SK-N-SH treated with all-trans-retinoic acid at 6 μM for 48 hours (cell line): Measurements from ENCODE around the gene TRIM34.

ENCODE experiments used
- ATAC-seq: fragments of 200-7000 bp; cut with Tn5 transposase; 3 replicates; pipeline ENCODE4 v1.9.1; 2020; ENCODE audit warnings: mild to moderate bottlenecking, moderate library complexity
- ARNTL ChIP-seq: fragments of 450-650 bp; formaldehyde crosslinking; IDR thresholded peaks from 2 replicates; pipeline ENCODE4 v1.5.0; 2020; ENCODE audit warnings: low read depth, mild to moderate bottlenecking, moderate library complexity, borderline replicate concordance
- BACH2 ChIP-seq: fragments of 250-450 bp; sonication (Bioruptor Pico); IDR thresholded peaks from 2 replicates; pipeline ENCODE4 v1.9.0; 2021; ENCODE audit warnings: mild to moderate bottlenecking, borderline replicate concordance
- CSDC2 ChIP-seq: fragments of 250-450 bp; sonication (Bioruptor Pico); IDR thresholded peaks from 2 replicates; pipeline ENCODE4 v1.5.0; 2020; ENCODE audit warnings: mild to moderate bottlenecking, moderate library complexity
- ESRRG ChIP-seq: fragments of 250-450 bp; sonication (Bioruptor Pico); IDR thresholded peaks from 2 replicates; pipeline ENCODE4 v1.6.1; 2021; ENCODE audit warnings: mild to moderate bottlenecking
- GLIS3 ChIP-seq: fragments of 250-450 bp; sonication (Bioruptor Pico); IDR thresholded peaks from 2 replicates; pipeline ENCODE4 v1.5.0; 2020; ENCODE audit warnings: mild to moderate bottlenecking, moderate library complexity
- ISL1 ChIP-seq: fragments of 250-450 bp; sonication (Bioruptor Pico); IDR thresholded peaks from 2 replicates; pipeline ENCODE4 v2.1.2; 2022; ENCODE audit warnings: mild to moderate bottlenecking, moderate library complexity
- OSR1 ChIP-seq: fragments of 250-450 bp; sonication (Bioruptor Pico); IDR thresholded peaks from 2 replicates; pipeline ENCODE4 v1.8.0; 2022; ENCODE audit warnings: moderate library complexity, mild to moderate bottlenecking, inconsistent platforms
- PPARA ChIP-seq: fragments of 250-450 bp; sonication (Bioruptor Pico); IDR thresholded peaks from 2 replicates; pipeline ENCODE4 v1.5.0; 2020; ENCODE audit warnings: mild to moderate bottlenecking, borderline replicate concordance
- RARB ChIP-seq: fragments of 250-450 bp; sonication (Bioruptor Pico); IDR thresholded peaks from 2 replicates; pipeline ENCODE4 v1.8.0; 2021; ENCODE audit warnings: mild to moderate bottlenecking, moderate library complexity
- SNAI2 ChIP-seq: fragments of 250-450 bp; sonication (Bioruptor Pico); IDR thresholded peaks from 2 replicates; pipeline ENCODE4 v1.5.0; 2020; ENCODE audit warnings: mild to moderate bottlenecking, moderate library complexity
- TCF4 ChIP-seq: fragments of 250-450 bp; sonication (Bioruptor Pico); IDR thresholded peaks from 2 replicates; pipeline ENCODE4 v1.8.0; 2021; ENCODE audit warnings: mild to moderate bottlenecking, moderate library complexity, borderline replicate concordance
- TOX ChIP-seq: fragments of 250-450 bp; sonication (Bioruptor Pico); IDR thresholded peaks from 2 replicates; pipeline ENCODE4 v1.8.0; 2021; ENCODE audit warnings: mild to moderate bottlenecking, moderate library complexity, borderline replicate concordance
- ZC3H10 ChIP-seq: fragments of 250-450 bp; sonication (Bioruptor Pico); IDR thresholded peaks from 2 replicates; pipeline ENCODE4 v1.5.1; 2021; ENCODE audit warnings: mild to moderate bottlenecking, moderate library complexity
- ZFP3 ChIP-seq: fragments of 250-450 bp; sonication (Bioruptor Pico); IDR thresholded peaks from 2 replicates; pipeline ENCODE4 v1.5.0; 2020; ENCODE audit warnings: mild to moderate bottlenecking, moderate library complexity
- ZFP30 ChIP-seq: fragments of 450-650 bp; formaldehyde crosslinking; IDR thresholded peaks from 2 replicates; pipeline ENCODE4 v1.5.0; 2022; ENCODE audit warnings: mild to moderate bottlenecking, moderate library complexity
- ZNF565 ChIP-seq: fragments of 450-650 bp; formaldehyde crosslinking; conservative IDR thresholded peaks from 2 replicates; pipeline ENCODE4 v1.5.0; 2020; ENCODE audit warnings: low read depth, mild to moderate bottlenecking, moderate library complexity
- ZNF70 ChIP-seq: fragments of 450-650 bp; formaldehyde crosslinking; IDR thresholded peaks from 2 replicates; pipeline ENCODE4 v1.5.0; 2020; ENCODE audit warnings: mild to moderate bottlenecking, moderate library complexity
- ZNF8 ChIP-seq: fragments of 450-650 bp; formaldehyde crosslinking; IDR thresholded peaks from 2 replicates; pipeline ENCODE4 v1.5.0; 2020; ENCODE audit warnings: mild to moderate bottlenecking, moderate library complexity
- TF ChIP-seq, protein P1 (sequence below): fragments of 250-450 bp; sonication (Bioruptor Pico); IDR thresholded peaks from 2 replicates; pipeline ENCODE4 v1.8.0; 2021; ENCODE audit warnings: low read depth, mild to moderate bottlenecking, moderate library complexity, borderline replicate concordance
- TF ChIP-seq, protein P2 (sequence below): fragments of 250-450 bp; sonication (Bioruptor Pico); IDR thresholded peaks from 2 replicates; pipeline ENCODE4 v1.5.0; 2020; ENCODE audit warnings: mild to moderate bottlenecking, moderate library complexity
- TF ChIP-seq, protein P3 (sequence below): fragments of 250-450 bp; sonication (Bioruptor Pico); IDR thresholded peaks from 2 replicates; pipeline ENCODE4 v1.5.1; 2020; ENCODE audit warnings: low read depth, mild to moderate bottlenecking, moderate library complexity
- TF ChIP-seq, protein P4 (sequence below): fragments of 250-450 bp; sonication (Bioruptor Pico); IDR thresholded peaks from 2 replicates; pipeline ENCODE4 v1.5.1; 2021; ENCODE audit warnings: mild to moderate bottlenecking, moderate library complexity

TRIM34 gene

DNA sequence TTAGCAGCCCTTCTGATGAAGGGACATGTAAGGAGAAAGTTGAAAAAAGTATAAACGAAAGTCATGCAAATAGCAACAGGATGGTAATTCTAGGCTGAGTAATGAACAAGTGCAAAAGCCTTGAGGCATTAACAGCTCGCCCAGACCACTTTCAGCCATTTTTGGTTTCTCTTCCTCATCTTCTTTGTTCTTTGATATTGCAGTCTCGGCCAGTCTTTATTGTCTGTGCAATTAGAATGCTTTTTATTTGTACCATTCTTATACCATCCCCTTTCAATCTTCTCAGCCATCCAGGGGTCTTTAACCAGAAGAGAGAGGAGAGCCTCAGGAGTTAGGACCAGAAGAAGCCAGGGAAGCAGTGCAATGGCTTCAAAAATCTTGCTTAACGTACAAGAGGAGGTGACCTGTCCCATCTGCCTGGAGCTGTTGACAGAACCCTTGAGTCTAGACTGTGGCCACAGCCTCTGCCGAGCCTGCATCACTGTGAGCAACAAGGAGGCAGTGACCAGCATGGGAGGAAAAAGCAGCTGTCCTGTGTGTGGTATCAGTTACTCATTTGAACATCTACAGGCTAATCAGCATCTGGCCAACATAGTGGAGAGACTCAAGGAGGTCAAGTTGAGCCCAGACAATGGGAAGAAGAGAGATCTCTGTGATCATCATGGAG, 7.3 kb downstream of the TRIM34 start:
- TF ChIP-seq ZNF565 (CRISPR knock-in tag): no peak
- TF ChIP-seq, protein P1, sequence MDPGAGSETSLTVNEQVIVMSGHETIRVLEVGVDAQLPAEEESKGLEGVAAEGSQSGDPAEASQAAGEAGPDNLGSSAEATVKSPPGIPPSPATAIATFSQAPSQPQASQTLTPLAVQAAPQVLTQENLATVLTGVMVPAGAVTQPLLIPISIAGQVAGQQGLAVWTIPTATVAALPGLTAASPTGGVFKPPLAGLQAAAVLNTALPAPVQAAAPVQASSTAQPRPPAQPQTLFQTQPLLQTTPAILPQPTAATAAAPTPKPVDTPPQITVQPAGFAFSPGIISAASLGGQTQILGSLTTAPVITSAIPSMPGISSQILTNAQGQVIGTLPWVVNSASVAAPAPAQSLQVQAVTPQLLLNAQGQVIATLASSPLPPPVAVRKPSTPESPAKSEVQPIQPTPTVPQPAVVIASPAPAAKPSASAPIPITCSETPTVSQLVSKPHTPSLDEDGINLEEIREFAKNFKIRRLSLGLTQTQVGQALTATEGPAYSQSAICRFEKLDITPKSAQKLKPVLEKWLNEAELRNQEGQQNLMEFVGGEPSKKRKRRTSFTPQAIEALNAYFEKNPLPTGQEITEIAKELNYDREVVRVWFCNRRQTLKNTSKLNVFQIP: no peak
- TF ChIP-seq ARNTL (CRISPR knock-in tag): no peak
- TF ChIP-seq TOX (CRISPR knock-in tag): no peak
- no peak for TF ChIP-seq ZFP3 (CRISPR knock-in tag)
- TF ChIP-seq CSDC2 (CRISPR knock-in tag): no peak
- ATAC-seq: no peak

DNA sequence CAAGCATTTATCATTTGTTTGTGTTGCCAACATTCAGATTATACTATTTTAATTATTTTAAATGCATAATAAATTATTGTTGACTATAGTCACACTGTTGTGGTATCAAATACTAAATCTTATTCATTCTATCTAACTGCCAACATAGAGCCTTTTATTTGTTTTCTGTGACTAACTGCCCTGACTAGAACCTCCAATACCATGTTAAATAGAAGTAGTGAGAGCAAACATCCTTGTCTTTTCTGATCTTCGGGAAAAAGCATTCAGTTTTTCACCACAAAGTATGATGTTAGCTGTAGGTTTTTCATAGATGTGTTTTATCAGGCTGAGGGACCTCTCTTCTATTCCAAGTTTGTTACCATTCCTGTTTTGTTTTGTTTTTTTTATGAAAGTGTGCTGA, 15.2 kb downstream of the TRIM34 start:
- ATAC-seq: no peak
- TF ChIP-seq ZFP3 (CRISPR knock-in tag) (no peak), ISL1 (CRISPR knock-in tag) (no peak), CSDC2 (CRISPR knock-in tag) (no peak), ESRRG (CRISPR knock-in tag) (no peak), OSR1 (CRISPR knock-in tag) (no peak), ZFP30 (CRISPR knock-in tag) (no peak), TCF4 (CRISPR knock-in tag) (no peak), ZNF8 (CRISPR knock-in tag) (no peak), PPARA (CRISPR knock-in tag) (no peak), BACH2 (CRISPR knock-in tag) (no peak), GLIS3 (no peak), RARB (CRISPR knock-in tag) (no peak), ZC3H10 (no peak), TOX (CRISPR knock-in tag) (no peak), ARNTL (CRISPR knock-in tag) (no peak)
- TF ChIP-seq, protein P2, sequence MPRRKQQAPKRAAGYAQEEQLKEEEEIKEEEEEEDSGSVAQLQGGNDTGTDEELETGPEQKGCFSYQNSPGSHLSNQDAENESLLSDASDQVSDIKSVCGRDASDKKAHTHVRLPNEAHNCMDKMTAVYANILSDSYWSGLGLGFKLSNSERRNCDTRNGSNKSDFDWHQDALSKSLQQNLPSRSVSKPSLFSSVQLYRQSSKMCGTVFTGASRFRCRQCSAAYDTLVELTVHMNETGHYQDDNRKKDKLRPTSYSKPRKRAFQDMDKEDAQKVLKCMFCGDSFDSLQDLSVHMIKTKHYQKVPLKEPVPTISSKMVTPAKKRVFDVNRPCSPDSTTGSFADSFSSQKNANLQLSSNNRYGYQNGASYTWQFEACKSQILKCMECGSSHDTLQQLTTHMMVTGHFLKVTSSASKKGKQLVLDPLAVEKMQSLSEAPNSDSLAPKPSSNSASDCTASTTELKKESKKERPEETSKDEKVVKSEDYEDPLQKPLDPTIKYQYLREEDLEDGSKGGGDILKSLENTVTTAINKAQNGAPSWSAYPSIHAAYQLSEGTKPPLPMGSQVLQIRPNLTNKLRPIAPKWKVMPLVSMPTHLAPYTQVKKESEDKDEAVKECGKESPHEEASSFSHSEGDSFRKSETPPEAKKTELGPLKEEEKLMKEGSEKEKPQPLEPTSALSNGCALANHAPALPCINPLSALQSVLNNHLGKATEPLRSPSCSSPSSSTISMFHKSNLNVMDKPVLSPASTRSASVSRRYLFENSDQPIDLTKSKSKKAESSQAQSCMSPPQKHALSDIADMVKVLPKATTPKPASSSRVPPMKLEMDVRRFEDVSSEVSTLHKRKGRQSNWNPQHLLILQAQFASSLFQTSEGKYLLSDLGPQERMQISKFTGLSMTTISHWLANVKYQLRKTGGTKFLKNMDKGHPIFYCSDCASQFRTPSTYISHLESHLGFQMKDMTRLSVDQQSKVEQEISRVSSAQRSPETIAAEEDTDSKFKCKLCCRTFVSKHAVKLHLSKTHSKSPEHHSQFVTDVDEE: no peak
- TF ChIP-seq, protein P1: no peak
- TF ChIP-seq, protein P3, sequence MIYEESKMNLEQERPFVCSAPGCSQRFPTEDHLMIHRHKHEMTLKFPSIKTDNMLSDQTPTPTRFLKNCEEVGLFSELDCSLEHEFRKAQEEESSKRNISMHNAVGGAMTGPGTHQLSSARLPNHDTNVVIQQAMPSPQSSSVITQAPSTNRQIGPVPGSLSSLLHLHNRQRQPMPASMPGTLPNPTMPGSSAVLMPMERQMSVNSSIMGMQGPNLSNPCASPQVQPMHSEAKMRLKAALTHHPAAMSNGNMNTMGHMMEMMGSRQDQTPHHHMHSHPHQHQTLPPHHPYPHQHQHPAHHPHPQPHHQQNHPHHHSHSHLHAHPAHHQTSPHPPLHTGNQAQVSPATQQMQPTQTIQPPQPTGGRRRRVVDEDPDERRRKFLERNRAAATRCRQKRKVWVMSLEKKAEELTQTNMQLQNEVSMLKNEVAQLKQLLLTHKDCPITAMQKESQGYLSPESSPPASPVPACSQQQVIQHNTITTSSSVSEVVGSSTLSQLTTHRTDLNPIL (CRISPR knock-in tag): no peak

DNA sequence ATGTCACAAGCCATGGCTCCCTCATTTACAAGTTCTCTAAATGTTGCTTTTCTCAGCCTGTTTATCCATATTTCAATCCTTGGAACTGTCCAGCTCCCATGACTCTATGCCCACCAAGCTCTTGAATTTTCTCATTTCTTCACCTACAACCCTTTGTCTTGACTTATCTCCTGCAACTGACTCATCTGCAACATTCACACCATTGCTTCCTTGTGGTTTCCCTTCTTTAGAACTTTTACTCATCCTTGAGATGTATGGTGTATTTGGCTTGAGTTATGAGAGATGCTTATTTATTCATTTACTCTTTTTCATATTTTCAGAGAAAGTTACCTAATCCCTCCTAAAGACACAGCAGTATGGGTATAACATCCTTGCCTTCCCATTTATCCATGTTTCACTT, 18.8 kb downstream of the TRIM34 start:
- TF ChIP-seq ZC3H10 (no peak), TOX (CRISPR knock-in tag) (no peak), ZNF70 (CRISPR knock-in tag) (no peak), ZFP3 (CRISPR knock-in tag) (no peak), RARB (CRISPR knock-in tag) (no peak), SNAI2 (CRISPR knock-in tag) (no peak), GLIS3 (no peak), TCF4 (CRISPR knock-in tag) (no peak), ZNF565 (CRISPR knock-in tag) (no peak), ZNF8 (CRISPR knock-in tag) (no peak), PPARA (CRISPR knock-in tag) (no peak)
- TF ChIP-seq, protein P4, sequence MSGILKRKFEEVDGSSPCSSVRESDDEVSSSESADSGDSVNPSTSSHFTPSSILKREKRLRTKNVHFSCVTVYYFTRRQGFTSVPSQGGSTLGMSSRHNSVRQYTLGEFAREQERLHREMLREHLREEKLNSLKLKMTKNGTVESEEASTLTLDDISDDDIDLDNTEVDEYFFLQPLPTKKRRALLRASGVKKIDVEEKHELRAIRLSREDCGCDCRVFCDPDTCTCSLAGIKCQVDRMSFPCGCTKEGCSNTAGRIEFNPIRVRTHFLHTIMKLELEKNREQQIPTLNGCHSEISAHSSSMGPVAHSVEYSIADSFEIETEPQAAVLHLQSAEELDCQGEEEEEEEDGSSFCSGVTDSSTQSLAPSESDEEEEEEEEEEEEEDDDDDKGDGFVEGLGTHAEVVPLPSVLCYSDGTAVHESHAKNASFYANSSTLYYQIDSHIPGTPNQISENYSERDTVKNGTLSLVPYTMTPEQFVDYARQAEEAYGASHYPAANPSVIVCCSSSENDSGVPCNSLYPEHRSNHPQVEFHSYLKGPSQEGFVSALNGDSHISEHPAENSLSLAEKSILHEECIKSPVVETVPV: no peak
- TF ChIP-seq, protein P2: no peak
- ATAC-seq: no peak
